Testis (tissue), 3 donors: Measurements from ENCODE around the gene PTCD2. TPM values are rescaled to one million over a fixed set of nuclear protein-coding genes. Genes with fewer than 3 reads are reported as not detected.

ENCODE experiments used
- DNase-seq: peaks from one replicate; pipeline ENCODE4 v3.0.0-alpha.2; 2019
- H3K27ac ChIP-seq, 2 donors: fragments of 200-600 bp; sonication (generic); one replicate each; pipeline ENCODE4 v1.5.1; 2019
- H3K27me3 ChIP-seq: fragments of 200-600 bp; sonication (generic); one replicate; pipeline ENCODE4 v1.5.1; 2019
- H3K36me3 ChIP-seq: fragments of 200-600 bp; sonication (generic); one replicate; pipeline ENCODE4 v1.5.1; 2017; ENCODE audit warnings: low read depth; ENCODE audit errors: missing control alignments
- H3K4me1 ChIP-seq: fragments of 200-600 bp; sonication (generic); one replicate; pipeline ENCODE4 v1.5.1; 2019
- H3K4me3 ChIP-seq, 2 donors: fragments of 200-600 bp; sonication (generic); one replicate each; pipeline ENCODE4 v1.5.1; 2017 to 2019
- H3K9me3 ChIP-seq: fragments of 200-600 bp; sonication (generic); one replicate; pipeline ENCODE4 v1.5.1; 2017
- CTCF ChIP-seq, 3 experiments: fragments of 450-650 bp in 2 of 3; fragments of 200-600 bp in 1 of 3; sonication (generic) in 1 of 3; IDR thresholded peaks; one replicate each; pipeline ENCODE4 v1.5.1; 2016 to 2019; ENCODE audit warnings: antibody characterized with exemption in 3 of 3, mild to moderate bottlenecking in 2 of 3, moderate library complexity in 1 of 3
- POLR2A ChIP-seq: fragments of 450-650 bp; IDR thresholded peaks from one replicate; pipeline ENCODE4 v1.6.1; 2017; ENCODE audit warnings: antibody characterized with exemption, mild to moderate bottlenecking, moderate library complexity
- WGBS, 2 donors: methylation state at CpG; one replicate each; pipeline ENCODE4 v1.1.5; 2018; 5-methylcytosine and 5-hydroxymethylcytosine counted together
- intact Hi-C: fragments of 100-400 bp; cut with DNase I; formaldehyde crosslinking; loops from one replicate; pipeline ENCODE4 v1.15.1; 2023; ENCODE audit warnings: low total_unique reads
- polyA plus RNA-seq: library from polyadenylated mRNA; stranded (reverse); fragments of 350-450 nt; fragmentation: Illumina TruSeq; extraction: RNeasy Lipid Tissue Mini Kit (QIAGEN cat#74804); gene quantifications from one replicate; pipeline ENCODE4 v1.2.3, GENCODE V29; 2014; ENCODE audit warnings: low read depth, low replicate concordance; ENCODE audit not compliant: insufficient read depth
- total RNA-seq, 2 donors: library from RNA; depleted of rRNA; stranded (reverse); fragments of >200 nt; gene quantifications; one replicate each; pipeline ENCODE4 v1.2.3, GENCODE V29; 2016

Gene PTCD2
- total and polyA plus RNA-seq, 3 donors from 2014 or later = 4.9 to 9.0 (median 8.2) TPM

- intact Hi-C loops = no loop called here
- no peaks in the 10 kb centered on the region for H3K4me1 ChIP-seq
- WGBS, 2 donors = 94 to 97% methylated on average over 5 of the region's 5 CpGs
Measured at GRCh38 chr5:72324189-72324825, 4.1 kb downstream of the PTCD2 start.

GRCh38 chr5:72325566-72326305 lies 5.6 kb downstream of the PTCD2 start:
- no peak for DNase-seq
- H3K4me1 ChIP-seq = no peaks in the 10 kb centered on the region
- intact Hi-C loops = no loop called here
- no peaks in the 10 kb centered on the region for H3K9me3 ChIP-seq
- WGBS, 2 donors = 80 to 88% methylated on average over 4 of the region's 4 CpGs
- H3K27ac ChIP-seq = no peak overlapping the region
- no peak for TF ChIP-seq CTCF (IDR thresholded peaks at IDR 0.05)
- no peak for TF ChIP-seq POLR2A
- H3K27me3 ChIP-seq = no peaks in the 10 kb centered on the region
- H3K4me3 ChIP-seq = no peak overlapping the region
- H3K36me3 ChIP-seq = no peaks in the 10 kb centered on the region

More at GRCh38 chr5:72324189-72324825, 4.1 kb downstream of the PTCD2 start:
- Histone ChIP-seq H3K27ac (no peak overlapping the region), H3K36me3 (no peaks in the 10 kb centered on the region), H3K27me3 (no peaks in the 10 kb centered on the region), H3K4me3 (no peak overlapping the region), H3K9me3 (no peaks in the 10 kb centered on the region)
- no peak for DNase-seq
- TF ChIP-seq POLR2A = no peak
- no peak for TF ChIP-seq CTCF (IDR thresholded peaks at IDR 0.05)

- TF ChIP-seq CTCF (IDR thresholded peaks at IDR 0.05) (no peak), POLR2A (no peak)
- Histone ChIP-seq H3K4me1 (no peaks in the 10 kb centered on the region), H3K9me3 (no peaks in the 10 kb centered on the region), H3K36me3 (no peaks in the 10 kb centered on the region), H3K27me3 (no peaks in the 10 kb centered on the region), H3K27ac (no peak overlapping the region), H3K4me3 (no peak overlapping the region)
- WGBS, 2 donors = 74 to 81% methylated on average over 2 of the region's 2 CpGs
- intact Hi-C loops = no loop called here
- no peak for DNase-seq
Measured at GRCh38 chr5:72326306-72326649, 6.1 kb downstream of the PTCD2 start.

GRCh38 chr5:72328172-72328571 lies 8.0 kb downstream of the PTCD2 start:
- no peak for DNase-seq
- Histone ChIP-seq H3K36me3 (no peaks in the 10 kb centered on the region), H3K4me3 (no peak overlapping the region), H3K27me3 (no peaks in the 10 kb centered on the region), H3K4me1 (no peaks in the 10 kb centered on the region), H3K27ac (no peak overlapping the region), H3K9me3 (no peaks in the 10 kb centered on the region)
- intact Hi-C loops = no loop called here
- TF ChIP-seq POLR2A = no peak
- TF ChIP-seq CTCF (IDR thresholded peaks at IDR 0.05) = no peak

GRCh38 chr5:72330712-72331111 lies 10.5 kb downstream of the PTCD2 start:
- DNase-seq = no peak
- TF ChIP-seq POLR2A (no peak), CTCF (IDR thresholded peaks at IDR 0.05) (no peak)
- H3K36me3 ChIP-seq = no peaks in the 10 kb centered on the region
- H3K27me3 ChIP-seq = no peaks in the 10 kb centered on the region
- intact Hi-C loops = no loop called here
- H3K27ac ChIP-seq = no peak overlapping the region
- no peak overlapping the region for H3K4me3 ChIP-seq
- H3K9me3 ChIP-seq = no peaks in the 10 kb centered on the region
- no peaks in the 10 kb centered on the region for H3K4me1 ChIP-seq
- 78 to 84% methylated on average over 1 of the region's 1 CpG for WGBS, 2 donors
